ENCODE data around the gene DSE. TPM values are rescaled to one million over a fixed set of nuclear protein-coding genes. Genes with fewer than 3 reads are reported as not detected.

DSE gene
- total and polyA plus RNA-seq, 2 donors (not counting 1 experiment from before 2014, with no cell fraction given), result 71.0 to 89.2 TPM

DNA sequence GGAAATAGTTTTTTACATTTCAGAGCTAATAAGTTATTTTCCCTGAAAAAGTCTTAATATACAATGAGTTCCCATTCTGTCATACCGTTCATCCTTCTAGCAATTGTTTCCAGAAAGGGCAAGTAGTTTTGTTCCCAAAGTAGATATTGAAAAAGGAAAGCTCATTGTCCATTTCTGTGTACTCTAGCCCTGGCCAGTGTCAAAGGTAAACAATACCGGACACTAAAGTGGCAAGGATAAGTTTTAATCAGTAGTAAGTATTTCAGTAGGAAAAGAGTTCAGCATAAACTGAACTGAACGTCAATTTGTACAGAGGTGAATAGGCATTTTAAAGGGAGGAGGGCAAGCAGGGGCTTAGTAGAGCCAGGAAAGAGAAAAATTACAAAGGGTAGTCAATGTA lies 46.9 kb downstream of the DSE start:
- no peaks in the 10 kb centered on the region for H3K27me3 ChIP-seq (ENCODE audit: control insufficient read depth, insufficient read depth, low read length)
- no peak overlapping the region for H2AFZ ChIP-seq (ENCODE audit: low read length)
- peaks cover 3% of the 10 kb centered on the region for H3K4me1 ChIP-seq (ENCODE audit: control insufficient read depth, extremely low read depth, insufficient read depth, low read length)
- no peaks in the 10 kb centered on the region for H3K79me2 ChIP-seq (ENCODE audit: control insufficient read depth, insufficient read depth, low read length)
- TF ChIP-seq, protein P1, sequence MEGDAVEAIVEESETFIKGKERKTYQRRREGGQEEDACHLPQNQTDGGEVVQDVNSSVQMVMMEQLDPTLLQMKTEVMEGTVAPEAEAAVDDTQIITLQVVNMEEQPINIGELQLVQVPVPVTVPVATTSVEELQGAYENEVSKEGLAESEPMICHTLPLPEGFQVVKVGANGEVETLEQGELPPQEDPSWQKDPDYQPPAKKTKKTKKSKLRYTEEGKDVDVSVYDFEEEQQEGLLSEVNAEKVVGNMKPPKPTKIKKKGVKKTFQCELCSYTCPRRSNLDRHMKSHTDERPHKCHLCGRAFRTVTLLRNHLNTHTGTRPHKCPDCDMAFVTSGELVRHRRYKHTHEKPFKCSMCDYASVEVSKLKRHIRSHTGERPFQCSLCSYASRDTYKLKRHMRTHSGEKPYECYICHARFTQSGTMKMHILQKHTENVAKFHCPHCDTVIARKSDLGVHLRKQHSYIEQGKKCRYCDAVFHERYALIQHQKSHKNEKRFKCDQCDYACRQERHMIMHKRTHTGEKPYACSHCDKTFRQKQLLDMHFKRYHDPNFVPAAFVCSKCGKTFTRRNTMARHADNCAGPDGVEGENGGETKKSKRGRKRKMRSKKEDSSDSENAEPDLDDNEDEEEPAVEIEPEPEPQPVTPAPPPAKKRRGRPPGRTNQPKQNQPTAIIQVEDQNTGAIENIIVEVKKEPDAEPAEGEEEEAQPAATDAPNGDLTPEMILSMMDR (conservative IDR thresholded peaks at IDR 0.05 in 1 of 2, IDR thresholded peaks at IDR 0.05 in 1 of 2; ENCODE audit: low read depth in 1 of 2, low read length in 2 of 2), result no peak
- no peak for TF ChIP-seq EZH2 (IDR thresholded peaks at IDR 0.05; ENCODE audit: low read length, missing control alignments)
- no peaks in the 10 kb centered on the region for H3K36me3 ChIP-seq (ENCODE audit: control insufficient read depth, insufficient read depth, low read length)
- no peak for DNase-seq (ENCODE audit: low read depth in 2 of 2)
- no peaks in the 10 kb centered on the region for H4K20me1 ChIP-seq (ENCODE audit: control insufficient read depth, extremely low read depth, insufficient read depth, low read length)
- H3K9ac ChIP-seq (ENCODE audit: insufficient read depth, low read length), result no peak overlapping the region
- H3K9me3 ChIP-seq (ENCODE audit: control insufficient read depth, insufficient read depth, low read depth, low read length), result no peaks in the 10 kb centered on the region
- H3K4me3 ChIP-seq (replicated peaks in 1 of 4; ENCODE audit: control extremely low read depth in 1 of 4, insufficient read depth in 1 of 4, low read depth in 3 of 4, low read length in 4 of 4), result no peak overlapping the region
- H3K4me2 ChIP-seq (ENCODE audit: extremely low read depth, insufficient read depth, low read length), result no peak overlapping the region
- no peak overlapping the region for H3K27ac ChIP-seq (ENCODE audit: insufficient read depth, low read length)

DNA sequence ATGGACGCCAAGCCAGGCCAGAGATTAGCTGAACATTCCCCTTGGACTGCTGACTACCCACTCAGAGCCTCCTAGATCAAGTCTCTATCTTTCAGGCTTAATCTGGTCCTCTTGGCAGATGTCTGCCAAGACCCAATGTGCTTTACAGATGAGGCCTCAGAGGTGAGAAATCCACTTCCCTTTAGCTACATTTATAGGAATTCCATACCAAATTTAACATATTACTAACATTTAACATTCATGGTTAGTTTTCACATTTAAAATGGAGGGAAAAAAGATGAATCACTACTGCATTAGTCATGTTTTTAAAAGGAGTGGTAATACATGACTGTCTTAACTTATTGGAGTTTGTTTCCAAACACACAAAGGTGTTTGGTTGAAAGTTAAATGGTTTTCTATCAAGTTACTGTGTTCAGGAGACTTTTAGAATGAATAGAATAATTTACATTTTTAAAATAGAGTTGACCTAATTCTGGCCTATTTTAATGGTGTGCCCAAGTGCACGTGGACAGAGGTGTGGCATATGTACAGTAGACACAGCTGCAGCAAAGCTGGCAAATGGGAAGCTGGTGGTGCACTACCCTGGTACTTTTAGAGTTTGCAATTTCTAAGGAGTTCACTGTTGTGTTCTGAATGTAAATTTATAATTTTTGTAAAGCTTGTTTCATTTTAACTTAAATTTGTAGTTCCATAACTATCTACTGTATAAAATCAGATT lies 48.5 kb downstream of the DSE start:
- H3K9me3 ChIP-seq (ENCODE audit: control insufficient read depth, insufficient read depth, low read depth, low read length), result no peaks in the 10 kb centered on the region
- H4K20me1 ChIP-seq (ENCODE audit: control insufficient read depth, extremely low read depth, insufficient read depth, low read length), result no peaks in the 10 kb centered on the region
- no peaks in the 10 kb centered on the region for H3K79me2 ChIP-seq (ENCODE audit: control insufficient read depth, insufficient read depth, low read length)
- no peaks in the 10 kb centered on the region for H3K36me3 ChIP-seq (ENCODE audit: control insufficient read depth, insufficient read depth, low read length)
- peaks cover 5% of the 10 kb centered on the region for H3K4me1 ChIP-seq (ENCODE audit: control insufficient read depth, extremely low read depth, insufficient read depth, low read length)
- no peak overlapping the region for H3K4me2 ChIP-seq (ENCODE audit: extremely low read depth, insufficient read depth, low read length)
- no peak overlapping the region for H2AFZ ChIP-seq (ENCODE audit: low read length)
- H3K9ac ChIP-seq (ENCODE audit: insufficient read depth, low read length), result no peak overlapping the region
- no peak overlapping the region for H3K27ac ChIP-seq (ENCODE audit: insufficient read depth, low read length)
- H3K4me3 ChIP-seq (replicated peaks in 1 of 4; ENCODE audit: control extremely low read depth in 1 of 4, insufficient read depth in 1 of 4, low read depth in 3 of 4, low read length in 4 of 4), result no peak overlapping the region
- no peaks in the 10 kb centered on the region for H3K27me3 ChIP-seq (ENCODE audit: control insufficient read depth, insufficient read depth, low read length)
- TF ChIP-seq EZH2 (IDR thresholded peaks at IDR 0.05; ENCODE audit: low read length, missing control alignments), result no peak
- TF ChIP-seq, protein P1 (conservative IDR thresholded peaks at IDR 0.05 in 1 of 2, IDR thresholded peaks at IDR 0.05 in 1 of 2; ENCODE audit: low read depth in 1 of 2, low read length in 2 of 2), result no peak
- peak in 1 of 2 donors; percentile 51 for DNase-seq (ENCODE audit: low read depth in 2 of 2)

DNA sequence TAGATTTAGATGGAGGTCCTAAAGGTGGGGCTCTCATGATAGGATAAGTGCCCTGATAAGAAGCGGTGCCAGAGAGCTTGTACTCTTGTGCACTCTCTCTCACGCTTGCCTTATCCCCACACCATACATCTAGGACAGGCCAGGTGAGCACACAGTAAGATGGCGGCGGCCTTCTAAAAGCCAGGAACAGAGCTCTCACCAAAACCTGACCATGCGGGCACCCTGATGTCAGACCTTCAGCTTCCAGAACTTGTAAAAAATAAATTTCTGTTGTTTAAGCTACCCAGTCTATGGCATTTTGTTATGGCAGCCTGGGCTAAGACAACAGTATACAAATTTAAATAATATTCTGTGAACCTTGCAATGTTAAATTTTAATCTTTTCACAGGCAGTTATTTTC lies 49.6 kb downstream of the DSE start:
- Histone ChIP-seq H3K4me2 (ENCODE audit: extremely low read depth, insufficient read depth, low read length) (no peak overlapping the region), H3K36me3 (ENCODE audit: control insufficient read depth, insufficient read depth, low read length) (no peaks in the 10 kb centered on the region), H3K27ac (ENCODE audit: insufficient read depth, low read length) (no peak overlapping the region), H2AFZ (ENCODE audit: low read length) (no peak overlapping the region), H3K9me3 (ENCODE audit: control insufficient read depth, insufficient read depth, low read depth, low read length) (no peaks in the 10 kb centered on the region), H3K9ac (ENCODE audit: insufficient read depth, low read length) (no peak overlapping the region), H3K4me1 (ENCODE audit: control insufficient read depth, extremely low read depth, insufficient read depth, low read length) (peaks cover 5% of the 10 kb centered on the region), H3K79me2 (ENCODE audit: control insufficient read depth, insufficient read depth, low read length) (no peaks in the 10 kb centered on the region), H3K4me3 (replicated peaks in 1 of 4; ENCODE audit: control extremely low read depth in 1 of 4, insufficient read depth in 1 of 4, low read depth in 3 of 4, low read length in 4 of 4) (no peak overlapping the region), H4K20me1 (ENCODE audit: control insufficient read depth, extremely low read depth, insufficient read depth, low read length) (no peaks in the 10 kb centered on the region), H3K27me3 (ENCODE audit: control insufficient read depth, insufficient read depth, low read length) (no peaks in the 10 kb centered on the region)
- no peak for DNase-seq (ENCODE audit: low read depth in 2 of 2)
- TF ChIP-seq, protein P1 (conservative IDR thresholded peaks at IDR 0.05 in 1 of 2, IDR thresholded peaks at IDR 0.05 in 1 of 2; ENCODE audit: low read depth in 1 of 2, low read length in 2 of 2), result no peak
- TF ChIP-seq EZH2 (IDR thresholded peaks at IDR 0.05; ENCODE audit: low read length, missing control alignments), result no peak
